Thyroid gland (tissue), 4 donors: Measurements from ENCODE around the gene MYLK4. TPM values are rescaled to one million over a fixed set of nuclear protein-coding genes. Genes with fewer than 3 reads are reported as not detected.

Experiments used
- DNase-seq, 2 donors: peaks; one replicate each; pipeline ENCODE4 v3.0.0-alpha.2; 2019
- H3K27ac ChIP-seq, 3 donors: fragments of 200-600 bp; sonication (generic); 1 replicate in 2 of 3; 2 replicates in 1 of 3; pipeline ENCODE4 v1.5.1; 2016 to 2019; ENCODE audit warnings: mild to moderate bottlenecking in 1 of 3, moderate library complexity in 1 of 3
- H3K27me3 ChIP-seq: fragments of 200-600 bp; sonication (generic); one replicate; pipeline ENCODE4 v1.5.1; 2019
- H3K36me3 ChIP-seq, 2 donors: fragments of 200-600 bp; sonication (generic); one replicate each; pipeline ENCODE4 v1.5.1; 2016 to 2019
- H3K4me1 ChIP-seq, 2 donors: fragments of 200-600 bp; sonication (generic); one replicate each; pipeline ENCODE4 v1.5.1; 2017 to 2019
- H3K4me3 ChIP-seq, 3 donors: fragments of 200-600 bp; sonication (generic); replicated peaks in 1 of 3; 1 replicate in 2 of 3; 2 replicates in 1 of 3; pipeline ENCODE4 v1.5.1; 2016; ENCODE audit warnings: mild to moderate bottlenecking in 1 of 3
- H3K9me3 ChIP-seq: fragments of 200-600 bp; sonication (generic); one replicate; pipeline ENCODE4 v1.5.1; 2017
- POLR2A ChIP-seq, 2 donors: fragments of 450-650 bp; IDR thresholded peaks; one replicate each; pipeline ENCODE4 v1.6.1; 2017; ENCODE audit warnings: antibody characterized with exemption in 2 of 2, mild to moderate bottlenecking in 2 of 2, moderate library complexity in 1 of 2
- WGBS, 2 donors: methylation state at CpG; one replicate each; pipeline ENCODE4 v1.1.5; 2017; 5-methylcytosine and 5-hydroxymethylcytosine counted together
- intact Hi-C: fragments of 100-400 bp; cut with DNase I; formaldehyde crosslinking; loops from one replicate; pipeline ENCODE4 v1.15.1; 2023
- total RNA-seq, 4 donors: library from RNA; depleted of rRNA; stranded (reverse); fragments of >200 nt; gene quantifications; one replicate each; pipeline ENCODE4 v1.2.3, GENCODE V29; 2016
- TF ChIP-seq, protein P1 (sequence below), 6 experiments: fragments of 200-600 bp in 3 of 6; fragments of 450-650 bp in 3 of 6; sonication (generic) in 3 of 6; IDR thresholded peaks; one replicate each; pipeline ENCODE4 v1.5.1; 2016 to 2019; ENCODE audit warnings: antibody characterized with exemption in 6 of 6, mild to moderate bottlenecking in 2 of 6, inconsistent platforms in 1 of 6, moderate library complexity in 1 of 6

Gene MYLK4
- total RNA-seq, 4 donors from 2014 or later: 0.94 to 1.8 (median 1.1) TPM

DNA sequence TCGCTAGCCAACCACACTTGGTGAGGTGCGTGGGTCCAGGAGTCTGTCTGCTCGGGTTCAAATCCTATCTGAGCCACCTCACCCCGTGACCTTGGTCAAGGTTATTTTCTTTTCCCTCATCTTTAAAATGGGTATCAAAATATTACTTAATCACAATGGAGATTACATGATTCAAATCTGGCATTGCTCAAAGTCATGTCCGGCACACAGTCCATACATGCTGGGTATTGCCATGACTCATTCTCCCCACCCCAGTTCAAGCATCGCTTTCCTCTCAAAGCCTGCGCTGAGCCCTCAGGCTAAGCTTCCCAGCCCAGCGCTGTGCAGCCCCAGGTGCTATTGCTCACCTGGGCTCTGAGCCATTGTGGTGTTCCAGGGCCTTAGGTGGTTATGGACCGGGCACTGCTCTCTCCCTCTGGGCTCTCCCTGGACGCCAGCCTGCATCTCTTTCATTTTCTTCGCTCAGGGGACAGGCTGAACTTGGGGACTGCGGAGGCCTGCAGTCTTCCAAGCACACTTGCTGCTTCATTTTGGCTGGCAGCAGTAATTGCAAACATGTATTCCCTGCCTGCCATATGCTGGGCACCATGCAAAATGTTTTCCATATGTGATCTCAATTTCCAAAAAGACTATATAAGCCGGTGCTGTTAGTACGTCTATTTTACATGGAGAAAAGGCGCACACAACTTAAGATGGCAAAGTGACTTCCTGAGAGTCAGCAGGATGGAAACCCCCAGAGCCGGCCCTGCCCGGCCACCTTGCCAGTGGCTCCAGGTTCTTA, 41.8 kb upstream of the MYLK4 start:
- intact Hi-C loops: loop anchor here (5.0 kb wide), 1 partner anchor 140 kb away; no protein-coding TSS in a partner anchor
- Histone ChIP-seq H3K4me3 (no peak overlapping the region), H3K27me3 (no peaks in the 10 kb centered on the region), H3K36me3 (no peaks in the 10 kb centered on the region), H3K4me1 (peaks cover 8 to 22% of the 10 kb centered on the region in 2 donors), H3K9me3 (no peaks in the 10 kb centered on the region), H3K27ac (peak overlapping the region in 1 of 3 donors; percentile 36)
- DNase-seq: no peak
- no peak for TF ChIP-seq POLR2A (IDR thresholded peaks at IDR 0.05)
- TF ChIP-seq, protein P1, sequence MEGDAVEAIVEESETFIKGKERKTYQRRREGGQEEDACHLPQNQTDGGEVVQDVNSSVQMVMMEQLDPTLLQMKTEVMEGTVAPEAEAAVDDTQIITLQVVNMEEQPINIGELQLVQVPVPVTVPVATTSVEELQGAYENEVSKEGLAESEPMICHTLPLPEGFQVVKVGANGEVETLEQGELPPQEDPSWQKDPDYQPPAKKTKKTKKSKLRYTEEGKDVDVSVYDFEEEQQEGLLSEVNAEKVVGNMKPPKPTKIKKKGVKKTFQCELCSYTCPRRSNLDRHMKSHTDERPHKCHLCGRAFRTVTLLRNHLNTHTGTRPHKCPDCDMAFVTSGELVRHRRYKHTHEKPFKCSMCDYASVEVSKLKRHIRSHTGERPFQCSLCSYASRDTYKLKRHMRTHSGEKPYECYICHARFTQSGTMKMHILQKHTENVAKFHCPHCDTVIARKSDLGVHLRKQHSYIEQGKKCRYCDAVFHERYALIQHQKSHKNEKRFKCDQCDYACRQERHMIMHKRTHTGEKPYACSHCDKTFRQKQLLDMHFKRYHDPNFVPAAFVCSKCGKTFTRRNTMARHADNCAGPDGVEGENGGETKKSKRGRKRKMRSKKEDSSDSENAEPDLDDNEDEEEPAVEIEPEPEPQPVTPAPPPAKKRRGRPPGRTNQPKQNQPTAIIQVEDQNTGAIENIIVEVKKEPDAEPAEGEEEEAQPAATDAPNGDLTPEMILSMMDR (IDR thresholded peaks at IDR 0.05): no peak
- WGBS, 2 donors: 97% methylated on average over 17 of the region's 17 CpGs

DNA sequence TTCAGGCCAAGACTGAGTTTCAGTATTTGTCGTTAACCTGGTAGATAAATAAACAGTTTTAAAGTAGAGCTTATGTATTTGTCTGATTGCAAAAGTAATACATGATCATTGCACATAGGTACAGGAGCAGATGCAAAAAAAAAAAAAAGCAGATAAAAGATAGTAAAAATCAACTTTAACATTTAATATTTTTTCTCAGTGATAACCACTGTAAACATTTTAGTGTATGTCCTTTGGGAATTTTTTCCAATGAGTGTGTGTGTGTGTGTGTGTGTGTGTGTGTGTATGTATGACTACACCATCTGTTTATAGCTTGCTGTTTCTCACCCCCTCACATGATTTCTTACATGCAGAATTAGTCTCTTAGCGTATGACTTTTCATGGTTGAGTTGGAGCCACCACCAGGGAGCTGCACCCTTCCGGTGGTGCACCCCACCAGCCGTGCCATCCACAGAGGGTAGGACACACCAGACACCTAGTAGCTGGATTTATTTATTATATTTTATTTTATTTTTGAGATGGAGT, 40.8 kb upstream of the MYLK4 start:
- whole genome bisulfite sequencing, 2 donors: 70 to 71% methylated on average over 4 of the region's 4 CpGs
- no peaks in the 10 kb centered on the region for H3K27me3 ChIP-seq
- DNase-seq: no peak
- intact Hi-C loops: loop anchor here (5.0 kb wide), 1 partner anchor 141 kb away; no protein-coding TSS in a partner anchor
- peaks cover 8 to 15% of the 10 kb centered on the region in 2 donors for H3K4me1 ChIP-seq
- TF ChIP-seq, protein P1 (IDR thresholded peaks at IDR 0.05): no peak
- TF ChIP-seq POLR2A (IDR thresholded peaks at IDR 0.05): no peak
- no peaks in the 10 kb centered on the region for H3K9me3 ChIP-seq
- no peak overlapping the region for H3K4me3 ChIP-seq
- no peaks in the 10 kb centered on the region for H3K36me3 ChIP-seq
- H3K27ac ChIP-seq: peak overlapping the region in 1 of 3 donors; percentile 36

DNA sequence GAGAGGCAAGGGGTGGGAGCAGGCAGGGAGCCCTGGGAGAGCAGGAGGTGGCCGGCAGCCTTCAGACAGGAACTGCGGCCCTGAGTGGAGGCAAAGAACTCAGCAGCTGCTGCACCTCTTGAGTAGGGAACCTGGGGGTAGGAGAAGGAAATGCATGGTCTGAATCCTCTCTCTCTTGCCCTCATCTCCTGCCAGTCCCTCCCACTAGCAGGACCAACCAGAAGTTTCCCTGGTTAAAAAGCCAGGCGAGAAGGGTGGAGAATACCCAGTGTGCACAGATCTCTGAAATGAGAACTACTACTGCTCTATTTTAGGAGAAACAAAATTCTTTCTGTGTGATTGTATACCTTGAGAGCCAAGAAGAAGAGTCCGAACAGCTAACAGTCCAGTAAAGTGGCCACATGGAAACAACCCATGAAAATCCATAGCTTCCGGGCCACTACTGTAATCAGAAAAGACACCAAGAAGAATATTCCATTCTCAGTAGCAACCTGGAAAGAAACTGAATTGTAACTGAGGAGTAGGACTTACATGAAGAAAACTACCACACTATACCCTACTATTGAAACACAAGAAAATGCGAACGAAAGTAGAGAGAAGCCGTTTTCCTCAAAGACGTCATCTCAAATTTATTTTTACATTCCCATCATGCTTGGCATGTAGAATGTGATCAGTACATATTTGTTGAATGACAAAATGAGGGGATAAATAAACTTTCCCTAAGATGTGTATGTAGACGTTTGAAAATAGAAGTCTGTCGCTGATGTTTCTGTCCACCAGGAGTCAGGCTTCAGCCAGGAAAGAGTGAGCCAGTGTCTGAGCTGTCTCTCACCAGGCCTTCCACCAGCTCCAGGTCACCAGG, 40.1 kb upstream of the MYLK4 start:
- no peak overlapping the region for H3K4me3 ChIP-seq
- no peaks in the 10 kb centered on the region for H3K36me3 ChIP-seq
- H3K9me3 ChIP-seq: no peaks in the 10 kb centered on the region
- 62 to 68% methylated on average over 11 of the region's 11 CpGs for WGBS, 2 donors
- intact Hi-C loops: loop anchor here (5.0 kb wide), 1 partner anchor 141 kb away; no protein-coding TSS in a partner anchor
- peaks cover 8 to 15% of the 10 kb centered on the region in 2 donors for H3K4me1 ChIP-seq
- H3K27me3 ChIP-seq: no peaks in the 10 kb centered on the region
- TF ChIP-seq, protein P1 (IDR thresholded peaks at IDR 0.05): peak; percentile 30 to 93 (median 72)
- no peak for TF ChIP-seq POLR2A (IDR thresholded peaks at IDR 0.05)
- peak overlapping the region in 2 of 3 donors; percentile 27 to 66 for H3K27ac ChIP-seq
- peak; percentile 68 to 74 for DNase-seq

DNA sequence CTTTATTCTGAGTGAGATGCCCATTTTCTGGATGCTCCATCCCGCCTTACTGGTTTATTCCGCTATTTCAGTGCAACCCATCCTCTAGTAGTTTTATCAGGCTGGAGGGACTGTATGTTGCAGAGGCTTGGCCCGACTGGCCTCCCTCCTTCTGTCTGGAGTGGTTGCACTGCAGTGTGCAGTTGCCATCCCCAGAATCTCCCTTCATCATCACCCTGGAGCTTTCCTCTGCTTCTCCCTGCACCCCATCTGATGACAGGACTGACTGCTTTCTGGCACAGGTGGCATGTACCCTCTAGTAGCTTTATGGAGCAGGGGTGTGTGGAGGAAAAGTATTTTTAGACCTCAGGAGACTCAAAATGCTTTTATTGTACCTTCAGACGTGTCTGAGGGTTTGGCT, 35.5 kb upstream of the MYLK4 start:
- H3K4me1 ChIP-seq: peaks cover 6 to 32% of the 10 kb centered on the region in 2 donors
- intact Hi-C loops: no loop called here
- H3K9me3 ChIP-seq: no peaks in the 10 kb centered on the region
- no peak for DNase-seq
- no peak overlapping the region for H3K4me3 ChIP-seq
- H3K27ac ChIP-seq: no peak overlapping the region
- H3K27me3 ChIP-seq: no peaks in the 10 kb centered on the region
- WGBS, 2 donors: 81 to 84% methylated on average over 4 of the region's 4 CpGs
- H3K36me3 ChIP-seq: peaks cover 0 to 5% of the 10 kb centered on the region in 2 donors
- TF ChIP-seq POLR2A (IDR thresholded peaks at IDR 0.05): no peak
- TF ChIP-seq, protein P1 (IDR thresholded peaks at IDR 0.05): no peak
